C1 segment of cervical spinal cord (tissue), 14 donors: ENCODE data around the gene FES.

Experiments used
- DNase-seq, 14 donors: peaks; one replicate each; lab custom pipeline; 2025; lab: John Stamatoyannopoulos, UW

FES gene

DNA sequence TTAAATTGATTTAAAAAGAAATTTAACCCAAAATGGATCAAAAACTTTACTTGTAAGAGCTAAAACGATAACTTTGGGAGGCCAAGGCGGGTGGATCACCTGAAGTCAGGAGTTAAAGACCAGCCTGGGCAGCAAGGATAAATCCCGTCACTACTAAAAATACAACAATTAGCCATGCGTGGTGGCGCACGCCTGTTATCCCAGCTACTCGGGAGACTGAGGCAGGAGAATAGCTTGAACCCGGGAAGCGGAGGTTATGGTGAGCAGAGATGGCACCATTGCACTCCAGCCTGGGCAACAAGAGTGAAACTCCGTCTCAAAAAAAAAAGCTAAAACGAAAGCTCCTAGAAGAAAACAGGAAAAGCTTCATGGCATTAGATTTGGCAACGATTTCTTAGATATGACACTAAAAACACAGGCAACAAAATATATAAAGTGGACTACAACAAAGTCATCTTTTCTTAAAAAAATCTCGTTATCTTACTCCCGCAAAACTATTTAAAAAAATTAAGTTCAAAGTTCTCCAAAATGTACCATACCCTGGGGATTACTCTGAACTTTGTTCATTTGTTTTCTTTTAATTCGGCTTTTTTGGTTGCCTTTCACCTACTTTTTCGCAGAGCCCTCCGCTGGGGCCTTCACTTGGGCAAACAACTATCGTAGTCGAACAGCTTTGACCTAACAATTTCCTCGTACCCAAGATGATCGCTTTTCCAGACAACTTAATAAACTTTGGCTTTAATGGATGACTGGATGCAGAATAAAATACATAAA lies 45.1 kb downstream of the FES start:
- DNase-seq: peak in 1 of 14 donors; percentile 63

DNA sequence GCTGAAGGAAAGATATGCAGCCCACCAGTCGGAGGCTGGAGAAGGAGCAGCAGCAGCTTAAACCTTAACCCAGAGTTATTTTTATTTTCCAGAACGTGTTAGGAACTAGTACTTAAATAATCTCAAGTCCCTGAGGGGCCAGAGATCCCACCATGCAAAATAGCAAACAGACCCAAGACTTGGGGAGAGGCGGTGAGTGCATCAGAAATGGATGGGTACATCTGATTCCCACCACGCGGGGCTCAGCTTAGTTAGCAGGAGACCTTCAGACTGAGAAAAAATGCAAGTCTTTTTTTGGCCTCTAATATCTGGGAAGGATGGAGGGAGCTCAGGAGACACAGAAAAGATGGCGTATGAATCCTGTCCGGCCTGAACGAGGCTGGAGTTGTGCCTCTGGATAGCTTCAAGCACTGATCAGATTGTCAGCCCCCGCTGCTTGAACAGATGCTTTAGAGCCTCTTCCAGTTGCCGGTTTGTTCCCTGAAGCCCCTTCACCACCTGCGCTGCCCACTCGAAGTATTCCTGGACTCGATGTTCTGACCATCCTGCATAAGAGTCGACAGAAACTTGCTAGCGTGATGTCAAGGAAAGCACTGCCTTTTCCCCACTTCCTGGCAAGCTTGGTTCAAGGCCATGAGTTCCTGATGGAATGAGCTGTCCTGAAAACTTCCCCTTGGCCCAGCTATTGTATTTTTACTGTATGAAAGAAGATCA lies 46.7 kb downstream of the FES start:
- DNase-seq: no peak

DNA sequence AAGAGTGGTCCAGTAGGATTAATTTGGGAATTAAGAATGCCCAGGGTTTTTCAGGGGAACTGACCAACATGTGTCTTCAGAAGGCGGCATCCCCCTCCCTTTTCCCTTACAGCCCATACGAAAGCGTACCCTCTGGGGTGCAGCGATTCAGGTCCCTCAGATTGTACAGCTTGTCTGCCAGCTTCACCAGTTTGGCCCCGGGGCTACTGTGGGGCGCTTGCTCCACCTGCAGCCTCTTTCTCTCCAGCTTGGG lies 47.2 kb downstream of the FES start:
- peak in 1 of 14 donors; percentile 19 for DNase-seq

DNA sequence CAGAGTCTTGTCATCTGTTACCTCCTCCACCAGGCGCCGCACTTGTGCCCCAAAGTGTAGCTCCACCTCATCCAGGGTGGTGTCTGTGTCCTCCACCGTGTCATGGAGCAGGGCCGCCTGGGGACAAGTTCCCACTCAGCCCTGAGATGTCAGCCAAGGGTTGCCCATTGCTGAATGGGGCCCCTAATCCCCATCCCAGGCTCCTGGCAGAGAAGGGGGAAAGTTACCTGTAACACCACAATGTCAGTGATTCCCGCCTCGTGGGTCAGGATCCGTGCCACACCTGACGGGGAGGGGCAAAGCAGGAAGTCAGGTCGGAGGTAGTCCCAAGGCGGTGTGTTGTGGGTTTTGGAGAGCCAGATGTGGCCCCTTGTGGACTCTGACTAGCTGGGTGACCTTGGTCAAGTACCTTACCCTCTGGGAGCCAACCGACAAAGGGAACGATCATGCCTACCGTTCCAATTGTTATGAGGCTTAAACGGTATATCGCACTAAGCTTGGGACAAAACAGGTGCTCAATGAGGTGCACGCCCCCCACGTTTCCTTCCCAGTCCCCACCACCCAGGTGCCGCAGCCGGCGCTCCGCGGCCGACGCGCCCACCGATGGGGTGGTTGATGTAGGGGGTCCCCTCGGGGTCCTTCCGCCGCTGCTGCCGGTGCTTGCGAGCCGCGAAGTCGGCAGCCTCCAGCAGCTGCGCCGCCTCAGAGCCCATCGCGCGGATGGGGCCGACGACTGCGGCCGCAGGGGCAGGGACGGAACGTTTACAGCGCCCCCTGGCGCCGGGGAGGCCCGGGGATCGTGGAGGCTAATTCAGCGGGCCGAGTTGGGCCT lies 47.7 kb downstream of the FES start, which contains the start of gene HDDC3:
Gene HDDC3, minus strand, starts transcription at position 722 of the 832 bp plus-strand sequence. Its CDS starts 9 bp downstream, at position 713.
- DNase-seq: peak in 13 of 14 donors; percentile 13 to 90 (median 72)

DNA sequence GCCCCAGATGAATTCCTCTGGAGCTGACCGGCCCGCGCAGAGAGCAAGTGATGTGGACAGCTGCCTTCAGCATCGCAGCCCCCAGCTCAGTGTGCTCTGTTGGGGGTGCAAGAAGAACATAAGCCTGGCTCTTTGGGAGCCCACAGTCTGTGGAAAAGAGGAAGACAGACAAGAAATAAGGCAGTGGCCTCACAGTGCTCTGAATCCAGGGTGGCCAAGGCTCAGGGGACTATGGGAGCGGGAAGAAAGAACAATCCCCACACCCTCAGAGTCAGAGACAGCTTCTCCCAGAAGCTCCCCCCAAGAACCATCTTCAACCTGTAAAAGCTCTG lies 48.3 kb downstream of the FES start:
- peak in 1 of 14 donors; percentile 39 for DNase-seq

DNA sequence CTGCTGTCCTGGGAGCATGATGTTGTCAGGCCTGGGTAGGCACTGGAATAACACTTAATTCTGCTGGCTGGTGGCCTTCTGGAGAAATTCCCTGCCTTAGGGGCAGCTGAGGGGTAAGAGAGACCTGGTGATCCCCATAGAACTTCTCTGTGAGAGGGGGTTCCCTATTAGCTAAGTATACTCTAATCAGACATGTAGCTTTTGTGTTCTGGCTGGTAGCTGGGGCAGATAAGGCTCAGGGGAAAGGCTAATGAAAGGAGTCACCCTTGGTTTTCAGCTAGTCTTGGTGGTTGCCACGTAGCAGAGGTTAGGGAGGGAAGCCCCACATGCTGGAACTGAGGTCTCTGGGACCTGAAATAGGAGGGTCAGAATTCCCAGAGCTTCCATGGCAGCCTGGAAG lies 49.0 kb downstream of the FES start:
- DNase-seq: no peak

DNA sequence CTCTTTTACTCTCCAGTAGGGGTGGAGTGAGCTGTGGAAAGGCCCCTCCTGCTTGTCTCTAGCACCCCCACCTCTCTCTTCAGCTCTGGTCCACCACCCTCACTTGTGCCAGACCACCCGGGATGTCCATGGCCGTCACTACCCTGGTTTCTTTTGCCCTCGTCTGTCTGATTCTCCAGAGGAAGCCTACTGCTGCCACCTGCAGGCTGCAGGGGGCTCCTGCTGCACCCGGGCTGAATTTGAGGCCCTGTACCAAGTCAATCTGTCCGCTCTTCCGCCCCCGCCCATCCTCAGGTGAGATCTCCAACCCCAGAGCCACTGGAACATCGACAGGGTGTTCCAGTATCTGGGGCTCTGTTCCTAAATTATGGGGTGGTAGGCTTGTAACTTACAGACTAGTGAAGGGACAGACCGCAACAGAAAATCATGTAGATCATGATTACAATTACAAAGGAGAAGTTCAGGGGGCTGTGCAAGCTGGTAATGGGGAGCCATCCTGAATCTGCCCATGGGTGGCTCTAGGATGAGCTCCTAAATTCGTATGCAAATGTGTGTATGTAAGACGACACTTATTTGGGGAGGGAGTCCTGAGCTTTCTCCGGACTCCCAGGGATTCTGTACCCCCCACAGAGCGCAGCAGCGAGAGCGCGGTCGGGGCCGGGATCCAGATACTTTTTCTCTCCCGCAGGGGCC lies 50.1 kb downstream of the FES start:
- peak; percentile 7 to 82 (median 66) for DNase-seq

DNA sequence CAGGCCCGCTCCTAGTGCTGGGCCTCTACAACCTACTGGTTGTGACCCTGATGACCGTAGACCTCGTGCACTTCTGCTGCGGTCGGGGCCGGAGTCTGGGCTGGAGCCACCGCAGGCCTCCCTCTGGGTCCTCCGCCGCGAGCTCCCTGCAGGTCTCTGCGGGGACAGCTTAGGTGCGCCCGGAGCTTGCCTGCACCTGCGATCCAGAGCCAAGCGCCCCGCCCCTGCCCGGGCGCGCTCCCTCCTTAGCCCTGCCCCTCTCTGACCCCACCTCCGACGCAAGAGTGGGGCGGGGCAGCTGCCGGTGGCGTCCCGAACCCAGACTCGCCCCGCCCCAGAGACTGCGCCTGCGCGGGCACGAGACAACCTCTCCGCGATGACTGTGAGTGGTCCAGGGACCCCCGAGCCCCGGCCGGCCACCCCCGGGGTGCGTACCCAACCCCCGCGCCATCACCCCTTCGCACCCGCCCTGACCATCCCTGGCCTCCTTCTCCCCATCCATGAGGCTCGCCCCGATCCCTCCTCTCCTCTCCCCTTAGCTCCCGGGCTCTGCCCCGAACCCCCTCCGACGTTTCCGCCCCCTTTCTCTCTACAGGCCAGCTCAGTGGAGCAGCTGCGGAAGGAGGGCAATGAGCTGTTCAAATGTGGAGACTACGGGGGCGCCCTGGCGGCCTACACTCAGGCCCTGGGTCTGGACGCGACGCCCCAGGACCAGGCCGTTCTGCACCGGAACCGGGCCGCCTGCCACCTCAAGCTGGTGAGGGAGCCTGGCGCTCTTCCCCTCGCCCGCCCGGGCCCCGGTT lies 50.8 kb downstream of the FES start, which contains the start of gene UNC45A:
Gene UNC45A, plus strand, starts transcription at position 337 of the 803 bp plus-strand sequence. Its CDS starts 40 bp downstream, at position 377.
- DNase-seq: peak; percentile 24 to 91 (median 82)

DNA sequence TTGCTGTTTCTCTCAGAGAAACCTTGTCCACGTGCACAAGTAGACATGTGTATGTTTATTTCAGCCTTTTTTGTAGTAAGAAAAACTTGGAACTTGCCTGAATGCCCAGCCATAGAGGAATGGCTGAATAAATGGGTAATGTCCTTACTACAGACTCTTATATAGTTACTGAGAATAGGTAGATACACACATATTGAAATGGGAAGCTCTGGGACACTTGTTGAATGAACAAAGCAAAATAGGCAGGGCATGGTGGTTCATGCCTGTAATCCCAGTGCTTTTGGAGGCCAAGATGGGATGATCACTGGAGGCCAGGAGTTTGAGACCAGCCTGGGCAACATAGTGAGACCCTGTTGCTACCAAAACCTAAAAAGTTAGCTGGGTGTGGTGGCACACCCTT lies 52.5 kb downstream of the FES start:
- no peak for DNase-seq

DNA sequence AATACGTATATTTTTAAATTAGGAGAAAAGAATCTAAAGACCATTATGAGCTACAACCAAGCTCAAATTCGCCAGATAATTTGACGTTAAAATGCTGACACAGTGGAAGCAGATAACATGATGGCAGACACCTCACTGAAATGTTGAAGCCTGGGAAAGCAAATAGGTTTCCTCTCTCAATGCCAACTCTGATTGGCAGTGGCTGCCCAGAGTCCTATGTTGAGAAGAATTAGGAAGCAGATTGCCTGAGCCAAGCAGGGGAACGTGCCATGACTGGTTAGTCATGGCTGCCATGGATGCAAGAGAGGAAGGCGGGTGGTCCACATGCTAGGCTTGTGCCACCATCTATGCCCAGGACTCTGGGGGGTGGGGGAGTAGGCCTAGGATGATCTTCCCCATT lies 54.0 kb downstream of the FES start:
- no peak for DNase-seq

DNA sequence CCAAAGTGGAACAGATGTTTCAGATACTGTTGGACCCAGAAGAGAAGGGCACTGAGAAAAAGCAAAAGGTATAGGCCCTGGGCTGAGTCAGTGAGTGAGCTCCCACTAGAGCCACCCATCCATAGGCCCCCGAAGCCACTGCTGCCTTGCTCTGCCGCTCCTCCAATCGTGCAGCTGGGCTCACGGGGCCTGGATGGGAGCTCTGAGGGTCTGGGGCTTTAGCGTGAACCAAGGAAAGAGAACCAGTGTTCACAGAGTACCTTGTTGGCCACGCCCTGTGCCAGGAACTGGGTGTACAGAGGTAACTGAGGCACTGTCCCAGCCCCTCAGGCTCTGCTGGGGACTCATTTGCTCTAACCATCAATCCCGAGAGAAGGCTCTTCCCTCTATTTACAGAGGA lies 55.5 kb downstream of the FES start:
- DNase-seq: no peak

DNA sequence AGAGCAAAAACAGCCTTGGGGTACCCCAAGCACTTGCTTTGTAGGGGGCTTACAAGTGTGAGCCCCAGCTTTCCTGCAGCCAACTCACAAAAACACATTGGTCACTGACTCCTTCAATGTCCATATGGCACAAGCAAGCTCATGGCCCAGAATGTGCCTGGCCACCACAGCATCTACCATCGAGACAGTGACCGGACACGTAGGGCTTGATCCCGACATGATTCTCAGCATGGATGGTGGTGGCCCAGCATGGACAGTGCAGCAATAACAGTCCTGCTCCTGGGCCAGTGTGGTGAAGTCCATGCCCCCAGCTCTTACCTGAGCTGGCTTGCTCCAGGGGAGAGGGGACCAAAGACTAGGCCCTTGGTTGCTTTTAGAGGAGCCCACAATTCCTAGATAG lies 56.7 kb downstream of the FES start:
- no peak for DNase-seq

DNA sequence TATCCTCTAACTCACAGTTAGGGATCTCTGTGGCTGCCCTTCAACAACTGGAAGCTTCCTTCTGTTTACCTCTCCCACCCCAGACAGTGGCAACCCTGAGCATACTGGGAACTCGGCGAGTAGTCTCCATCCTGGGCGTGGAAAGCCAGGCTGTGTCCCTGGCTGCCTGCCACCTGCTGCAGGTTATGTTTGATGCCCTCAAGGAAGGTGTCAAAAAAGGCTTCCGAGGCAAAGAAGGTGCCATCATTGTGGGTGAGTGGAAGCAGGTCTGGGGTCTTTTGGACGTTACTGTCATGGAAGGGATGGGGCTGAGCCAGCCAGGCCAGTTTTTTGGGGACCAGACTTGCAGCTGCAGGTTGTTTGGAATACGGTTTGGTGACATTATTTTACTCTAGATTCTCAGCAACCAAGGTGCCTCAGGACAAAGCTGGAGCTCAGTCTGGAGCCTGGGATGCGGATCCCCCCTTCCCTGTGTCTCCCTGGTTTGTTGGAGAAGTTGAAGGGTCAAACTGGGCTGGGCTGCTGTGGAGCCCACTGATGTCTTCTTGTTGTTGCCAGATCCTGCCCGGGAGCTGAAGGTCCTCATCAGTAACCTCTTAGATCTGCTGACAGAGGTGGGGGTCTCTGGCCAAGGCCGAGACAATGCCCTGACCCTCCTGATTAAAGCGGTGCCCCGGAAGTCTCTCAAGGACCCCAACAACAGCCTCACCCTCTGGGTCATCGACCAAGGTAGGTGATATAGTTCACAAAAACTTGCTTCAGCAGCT lies 58.2 kb downstream of the FES start:
- no peak for DNase-seq

DNA sequence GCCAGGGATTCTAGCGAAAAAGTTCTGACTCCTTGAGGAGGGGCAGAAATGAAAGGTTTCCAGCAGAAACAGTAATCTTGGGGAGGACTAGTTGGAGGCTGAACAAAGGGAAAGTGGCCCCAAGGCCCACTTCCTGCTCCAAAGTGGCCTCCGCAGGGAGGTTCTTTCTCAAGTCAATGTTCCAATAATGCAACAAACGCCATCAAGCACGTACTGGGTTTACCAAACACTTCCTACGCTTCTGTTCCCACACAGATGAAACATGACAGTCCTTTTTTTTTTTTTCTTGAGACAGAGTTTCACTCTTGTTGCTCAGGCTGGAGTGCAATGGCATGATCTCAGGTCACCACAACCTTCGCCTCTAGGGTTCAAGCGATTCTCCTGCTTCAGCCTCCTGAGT lies 60.8 kb downstream of the FES start:
- no peak for DNase-seq
